Lower leg skin (tissue), 4 donors: ENCODE data around the gene ST13. TPM values are rescaled to one million over a fixed set of nuclear protein-coding genes. Genes with fewer than 3 reads are reported as not detected.

Source experiments
- DNase-seq, 2 donors: peaks; one replicate each; pipeline ENCODE4 v3.0.0-alpha.2; 2019; ENCODE audit warnings: low spot score in 2 of 2
- H3K4me3 ChIP-seq: fragments of 200-600 bp; sonication (generic); 2 replicates; pipeline ENCODE4 v1.5.1; 2017; ENCODE audit warnings: mild to moderate bottlenecking, low read depth; ENCODE audit not compliant: poor library complexity, severe bottlenecking
- POLR2A ChIP-seq, 2 donors: fragments of 450-650 bp; IDR thresholded peaks; one replicate each; pipeline ENCODE4 v1.6.1; 2016 to 2017; ENCODE audit warnings: antibody characterized with exemption in 2 of 2, mild to moderate bottlenecking in 1 of 2, moderate library complexity in 1 of 2
- WGBS, 2 donors: methylation state at CpG; one replicate each; pipeline ENCODE4 v1.1.5; 2018; 5-methylcytosine and 5-hydroxymethylcytosine counted together
- intact Hi-C: fragments of 100-400 bp; cut with DNase I; formaldehyde crosslinking; loops from one replicate; pipeline ENCODE4 v1.15.0; 2023; ENCODE audit warnings: low total_unique reads
- total RNA-seq, 4 donors: library from RNA; depleted of rRNA; stranded (reverse); fragments of >200 nt; gene quantifications; one replicate each; pipeline ENCODE4 v1.1.0, GENCODE V29; 2016
- TF ChIP-seq, protein P1 (sequence below), 3 donors: fragments of 450-650 bp; IDR thresholded peaks; one replicate each; pipeline ENCODE4 v1.5.1; 2016; ENCODE audit warnings: antibody characterized with exemption in 3 of 3, mild to moderate bottlenecking in 3 of 3, moderate library complexity in 2 of 3

Gene ST13
- total RNA-seq, 4 donors from 2014 or later: 130 to 143 (median 139) TPM

DNA sequence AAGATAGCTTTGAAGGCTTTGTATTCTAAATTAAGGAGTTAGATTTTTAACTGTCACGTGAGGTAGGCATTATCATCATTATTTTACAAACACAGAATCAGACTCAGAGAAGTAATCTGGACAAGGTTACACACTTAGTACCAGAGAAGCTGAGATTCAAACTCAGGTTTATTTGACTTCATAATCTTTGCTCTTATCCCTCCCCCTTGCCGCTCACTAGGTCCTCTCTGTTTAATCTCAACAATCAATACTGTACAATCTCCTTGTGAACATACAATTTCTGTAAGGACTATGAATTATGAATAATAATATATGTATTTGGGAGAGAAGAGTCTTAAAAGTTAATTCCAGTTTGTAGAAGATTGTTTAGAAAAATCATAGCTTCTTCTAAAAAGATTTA lies 10.7 kb upstream of the ST13 start:
- TF ChIP-seq, protein P1, sequence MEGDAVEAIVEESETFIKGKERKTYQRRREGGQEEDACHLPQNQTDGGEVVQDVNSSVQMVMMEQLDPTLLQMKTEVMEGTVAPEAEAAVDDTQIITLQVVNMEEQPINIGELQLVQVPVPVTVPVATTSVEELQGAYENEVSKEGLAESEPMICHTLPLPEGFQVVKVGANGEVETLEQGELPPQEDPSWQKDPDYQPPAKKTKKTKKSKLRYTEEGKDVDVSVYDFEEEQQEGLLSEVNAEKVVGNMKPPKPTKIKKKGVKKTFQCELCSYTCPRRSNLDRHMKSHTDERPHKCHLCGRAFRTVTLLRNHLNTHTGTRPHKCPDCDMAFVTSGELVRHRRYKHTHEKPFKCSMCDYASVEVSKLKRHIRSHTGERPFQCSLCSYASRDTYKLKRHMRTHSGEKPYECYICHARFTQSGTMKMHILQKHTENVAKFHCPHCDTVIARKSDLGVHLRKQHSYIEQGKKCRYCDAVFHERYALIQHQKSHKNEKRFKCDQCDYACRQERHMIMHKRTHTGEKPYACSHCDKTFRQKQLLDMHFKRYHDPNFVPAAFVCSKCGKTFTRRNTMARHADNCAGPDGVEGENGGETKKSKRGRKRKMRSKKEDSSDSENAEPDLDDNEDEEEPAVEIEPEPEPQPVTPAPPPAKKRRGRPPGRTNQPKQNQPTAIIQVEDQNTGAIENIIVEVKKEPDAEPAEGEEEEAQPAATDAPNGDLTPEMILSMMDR (IDR thresholded peaks at IDR 0.05): no peak
- TF ChIP-seq POLR2A (IDR thresholded peaks at IDR 0.05): no peak
- WGBS, 2 donors: 85 to 90% methylated on average over 2 of the region's 2 CpGs
- H3K4me3 ChIP-seq: no peak overlapping the region
- intact Hi-C loops: no loop called here
- DNase-seq: no peak

DNA sequence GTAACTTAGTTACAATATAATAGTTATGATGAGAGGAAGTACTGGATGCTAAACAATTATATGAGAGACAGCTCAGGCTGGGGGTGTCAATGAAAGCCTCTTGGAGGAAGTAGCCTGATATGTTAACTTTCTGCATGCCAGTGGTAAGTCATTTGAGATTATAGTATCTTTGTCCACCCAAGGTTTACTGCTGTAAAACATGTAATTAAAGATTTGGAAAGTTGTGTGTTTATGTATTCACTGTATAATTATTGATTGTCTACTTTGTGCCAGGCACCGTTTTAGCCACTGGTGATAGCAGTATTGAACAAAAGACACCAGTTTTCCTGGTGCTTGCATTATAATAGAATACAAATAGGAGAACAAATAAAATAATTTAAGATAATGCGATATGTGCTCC lies 6.1 kb upstream of the ST13 start:
- TF ChIP-seq POLR2A (IDR thresholded peaks at IDR 0.05): no peak
- TF ChIP-seq, protein P1 (IDR thresholded peaks at IDR 0.05): no peak
- WGBS, 2 donors: 95 to 98% methylated on average over 2 of the region's 2 CpGs
- DNase-seq: no peak
- intact Hi-C loops: no loop called here
- no peak overlapping the region for H3K4me3 ChIP-seq

DNA sequence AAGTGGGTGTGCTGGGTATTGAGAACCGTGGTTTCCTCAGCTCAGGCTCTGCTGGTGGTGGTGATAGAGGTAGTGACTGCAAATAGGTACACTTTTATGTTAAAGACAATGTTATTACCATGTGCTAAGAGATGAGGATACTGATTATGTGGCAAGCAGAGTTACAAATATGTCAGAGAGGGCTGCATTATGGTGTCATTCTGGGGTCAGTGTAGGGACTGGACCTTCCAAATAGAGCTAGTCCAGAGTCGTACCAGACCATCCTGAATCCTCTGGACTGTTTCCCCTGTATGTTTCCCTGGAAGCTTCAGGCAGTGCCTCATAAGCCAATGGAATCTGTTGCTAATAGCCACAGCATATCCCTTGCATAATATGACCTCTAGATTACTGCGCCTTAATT lies 5.6 kb upstream of the ST13 start, which contains the start of gene DNAJB7:
DNAJB7 (minus strand) TSS at position 101 of the 400 bp plus-strand sequence. CDS start 119 bp downstream, outside the sequence.
- WGBS, 2 donors: 90% methylated on average over 3 of the region's 3 CpGs
- H3K4me3 ChIP-seq: no peak within 1 kb of the TSS

DNA sequence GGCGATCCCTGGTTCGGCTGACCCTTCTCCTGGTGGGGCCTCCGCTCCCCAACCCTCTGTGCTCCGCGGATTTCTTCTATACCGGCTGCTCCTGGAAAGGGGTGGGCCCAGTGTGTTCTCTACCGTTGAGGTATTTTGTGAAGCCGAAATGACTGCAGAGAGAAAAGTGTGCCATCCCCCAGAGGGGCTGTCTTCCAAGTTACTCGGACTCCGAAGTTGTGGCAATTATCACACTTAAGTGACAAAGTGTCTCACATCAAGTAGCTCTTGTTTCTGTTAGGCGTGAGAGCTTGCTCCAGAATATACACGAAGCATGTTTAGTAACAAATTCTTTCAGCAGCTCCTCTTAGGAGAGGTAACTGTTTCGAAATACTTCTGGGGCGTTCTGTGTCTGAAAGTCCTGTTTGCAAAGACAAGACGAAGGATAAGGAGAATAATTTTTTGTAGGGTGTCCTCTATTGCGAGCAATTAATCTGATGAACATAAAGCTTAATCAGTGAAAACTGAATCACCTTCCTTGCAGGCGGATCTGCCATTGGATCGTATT lies 943 bp upstream of the ST13 start:
- peak overlapping the region; percentile 97 for H3K4me3 ChIP-seq
- TF ChIP-seq, protein P1 (IDR thresholded peaks at IDR 0.05): no peak
- TF ChIP-seq POLR2A (IDR thresholded peaks at IDR 0.05): no peak
- 1 to 3% methylated on average over 18 of the region's 18 CpGs for WGBS, 2 donors
- no peak for DNase-seq
- intact Hi-C loops: no loop called here

More for the DNA sequence above, 5.6 kb upstream of the ST13 start, which contains the start of gene DNAJB7:
- DNase-seq: no peak
- no peak for TF ChIP-seq POLR2A (IDR thresholded peaks at IDR 0.05)
- TF ChIP-seq, protein P1 (IDR thresholded peaks at IDR 0.05): no peak
- intact Hi-C loops: no loop called here

DNA sequence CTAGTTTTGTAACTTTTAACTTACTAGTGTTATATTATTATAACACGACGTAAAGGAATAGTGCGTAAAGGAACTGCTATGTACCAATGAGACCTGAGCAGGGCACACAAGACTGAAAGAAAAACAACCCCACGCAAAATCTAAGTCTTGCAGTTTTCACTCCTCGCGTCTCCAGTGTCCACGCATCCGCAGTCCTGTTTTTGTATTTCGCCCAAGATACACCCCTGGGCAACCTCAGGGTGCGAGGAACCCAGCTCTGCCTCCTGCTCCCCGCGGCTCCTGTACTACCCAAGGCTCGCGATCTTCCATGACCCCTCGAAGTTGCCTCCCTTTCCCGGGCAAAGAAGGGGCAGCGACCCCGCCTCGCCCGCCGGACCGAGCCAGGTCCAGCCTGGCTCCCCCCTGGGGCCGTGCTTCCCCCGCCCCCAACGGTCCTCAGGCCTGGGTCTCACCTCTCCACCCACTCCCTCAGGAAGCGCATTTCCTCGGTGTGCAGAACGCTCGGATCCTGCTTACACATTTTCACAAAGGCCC lies 393 bp downstream of the ST13 start:
- H3K4me3 ChIP-seq: peak overlapping the region; percentile 97
- TF ChIP-seq, protein P1 (IDR thresholded peaks at IDR 0.05): no peak
- no peak for TF ChIP-seq POLR2A (IDR thresholded peaks at IDR 0.05)
- 0 to 1% methylated on average over 22 to 29 of the region's 29 CpGs for WGBS, 2 donors
- intact Hi-C loops: no loop called here
- DNase-seq: no peak
